HG03558 (cell line): ENCODE results near the gene FCN1.

Experiments
- ATAC-seq: cut with Tn5 transposase; IDR thresholded peaks from one replicate; pipeline ENCODE4 v1.9.1; 2021; ENCODE audit warnings: moderate number of reproducible peaks; ENCODE audit not compliant: unreplicated experiment; ENCODE audit errors: extremely low read depth

The FCN1 gene

GRCh38 chr9:134955156-134955555, 37.4 kb upstream of the FCN1 start:
- ATAC-seq: no peak

DNA sequence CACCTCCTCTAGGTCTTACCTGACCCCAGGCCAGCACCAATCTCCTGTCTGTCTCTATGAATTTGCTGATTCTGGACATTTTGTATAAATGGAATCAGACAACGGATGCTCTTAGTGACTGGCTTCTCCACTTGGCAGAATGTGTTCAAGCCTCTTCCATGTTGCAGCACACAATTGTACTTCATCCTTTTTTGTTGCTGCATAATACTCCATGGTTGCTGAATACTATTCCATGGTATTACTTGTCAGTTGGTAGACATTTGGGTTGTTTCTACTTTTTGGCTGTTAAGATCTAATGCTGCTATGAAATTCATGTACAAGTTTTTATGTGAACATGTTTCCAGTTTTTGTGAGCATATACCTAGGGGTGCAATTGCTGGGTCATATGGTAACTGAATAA, 34.3 kb upstream of the FCN1 start:
- no peak for ATAC-seq

DNA sequence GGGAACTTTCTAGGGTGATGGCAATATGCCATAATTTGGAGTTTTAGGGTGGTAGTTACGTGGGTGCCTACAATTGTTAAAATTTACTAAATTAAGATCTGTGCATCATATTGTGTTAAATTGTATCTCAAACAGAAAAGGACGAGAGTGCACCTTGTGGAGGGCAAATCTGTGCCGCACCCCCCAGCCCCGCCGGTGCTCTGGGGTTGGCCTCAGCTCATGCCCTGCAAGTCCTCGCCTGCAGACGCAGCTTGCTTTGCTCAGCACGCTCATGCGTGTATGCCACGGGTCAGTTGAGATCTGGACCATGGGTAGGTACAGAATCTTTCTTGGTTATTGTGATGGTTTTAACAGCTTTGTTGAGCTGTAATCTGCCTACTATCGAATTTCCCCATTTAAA, 33.7 kb upstream of the FCN1 start:
- no peak for ATAC-seq

DNA sequence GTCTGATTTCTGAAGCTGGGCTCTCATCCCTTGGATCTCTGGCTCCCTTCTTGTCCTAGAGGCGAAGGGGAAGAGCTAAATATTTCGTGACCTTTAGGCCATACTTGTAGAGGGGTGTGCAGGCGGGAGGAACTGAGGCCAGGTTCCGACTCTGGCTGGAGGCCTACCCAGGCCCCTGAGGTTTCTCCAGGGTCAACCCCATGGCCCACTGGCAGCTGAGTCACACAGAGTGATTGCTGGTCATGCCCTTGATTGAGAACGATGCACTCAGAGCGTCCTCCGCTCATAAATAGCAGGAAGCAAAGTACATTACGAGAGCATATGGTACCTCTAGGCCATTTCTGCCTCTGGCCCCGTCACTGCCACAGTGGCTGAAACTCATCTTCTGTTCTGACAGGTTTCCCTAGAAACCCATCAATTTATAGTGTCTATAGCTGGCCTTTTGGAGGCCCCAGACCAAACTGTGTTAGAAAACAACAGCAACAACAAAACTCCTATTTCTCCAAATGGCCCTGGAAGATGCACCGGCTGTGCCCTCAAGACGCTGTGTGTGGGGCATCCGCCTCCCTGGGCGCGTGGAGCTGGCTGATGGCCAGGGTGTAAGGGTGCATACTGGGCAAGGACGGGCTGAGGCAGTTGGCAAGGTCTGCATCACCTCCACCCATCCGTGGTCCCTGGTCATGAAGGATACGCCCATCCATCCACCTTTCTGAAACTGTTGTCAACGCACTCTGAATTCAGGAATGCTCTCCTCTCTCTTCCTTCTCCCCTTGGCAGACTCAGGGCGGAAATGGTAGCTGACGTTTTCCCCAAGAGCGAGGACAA, 32.9 kb upstream of the FCN1 start:
- ATAC-seq: no peak

- ATAC-seq: no peak
These were observed 32.1 kb upstream of the FCN1 start for GRCh38 chr9:134949681-134950385.

DNA sequence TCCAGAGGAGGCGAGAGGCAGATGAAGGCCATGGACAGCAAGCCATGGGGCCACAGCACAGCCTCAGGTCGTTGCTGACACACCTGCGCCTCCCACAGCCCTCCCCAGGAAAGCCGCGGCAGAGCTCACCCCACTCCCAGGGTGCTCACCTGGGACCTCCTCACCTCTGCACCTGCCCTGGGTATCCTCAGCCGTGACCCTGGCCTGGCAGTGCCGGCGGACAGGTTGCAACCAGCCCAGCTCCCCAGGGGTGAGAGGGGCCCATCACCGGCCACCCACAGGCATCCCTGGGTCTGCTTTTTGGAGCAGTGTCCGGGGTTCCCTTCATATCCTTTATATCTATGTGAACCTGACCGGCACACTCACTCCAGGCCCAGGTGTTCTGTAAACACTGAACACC, 30.4 kb upstream of the FCN1 start:
- ATAC-seq: no peak

DNA sequence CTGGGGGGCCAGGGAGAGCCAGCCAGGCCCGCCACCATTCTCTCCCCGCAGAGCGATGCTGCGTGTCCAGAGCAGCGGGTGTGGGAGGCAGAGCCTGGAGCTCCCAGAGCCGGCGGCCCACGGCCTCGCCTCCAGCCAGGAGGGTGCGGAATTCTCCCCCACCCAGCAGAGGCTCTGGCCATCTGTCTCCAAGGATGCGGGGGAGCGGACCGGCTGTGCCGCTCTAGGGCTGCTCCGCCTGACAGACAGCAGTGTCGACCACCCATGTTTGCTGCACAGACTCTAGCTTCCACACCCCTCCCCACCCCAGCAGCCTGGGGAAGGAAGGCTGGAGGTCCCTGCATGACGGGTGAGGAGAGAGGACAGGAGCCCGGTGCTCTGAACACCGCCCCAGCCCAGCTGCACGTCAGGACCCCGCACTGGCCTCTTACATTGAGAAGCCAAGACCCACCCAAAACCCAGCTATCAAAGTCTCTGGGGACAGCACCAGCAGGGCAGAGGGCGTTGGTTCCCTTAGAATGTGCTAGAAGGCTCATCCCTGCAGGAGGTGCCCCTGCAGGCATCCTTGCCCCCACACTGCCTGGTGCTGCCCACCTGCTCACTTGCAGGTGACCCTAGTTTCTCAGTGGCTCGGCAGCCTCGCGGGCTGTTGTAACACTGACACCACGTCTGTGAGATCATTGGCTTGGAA, 29.7 kb upstream of the FCN1 start:
- ATAC-seq: no peak

- ATAC-seq: no peak
These were observed 29.0 kb upstream of the FCN1 start for GRCh38 chr9:134946663-134947062.

- no peak for ATAC-seq
These were observed 28.0 kb upstream of the FCN1 start for GRCh38 chr9:134945509-134946275.

GRCh38 chr9:134944916-134945315, 27.2 kb upstream of the FCN1 start:
- ATAC-seq: no peak

DNA sequence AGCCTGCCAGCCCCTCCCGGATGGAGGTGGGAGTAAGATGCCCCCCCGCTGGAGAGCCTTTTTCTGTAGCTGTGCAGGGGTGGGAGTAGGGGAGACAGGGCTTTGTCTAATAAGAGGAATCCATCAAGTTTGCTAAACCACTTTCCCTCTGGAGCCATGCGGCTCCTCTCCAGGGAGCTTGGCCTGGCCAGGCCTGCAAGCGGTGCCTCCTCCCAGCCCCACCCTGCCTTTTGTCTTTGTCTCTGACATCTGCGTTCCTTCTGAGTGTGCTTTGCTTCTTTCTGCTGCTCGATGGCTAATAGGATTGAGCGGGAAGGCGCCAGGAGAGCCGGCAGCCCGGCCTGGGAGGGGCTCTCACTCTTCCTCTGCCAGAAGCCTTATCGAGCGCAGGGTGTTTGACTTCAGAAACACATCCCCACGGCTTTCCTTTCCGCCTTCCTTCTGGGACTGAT, 26.7 kb upstream of the FCN1 start:
- no peak for ATAC-seq

- no peak for ATAC-seq
These were observed 26.1 kb upstream of the FCN1 start for GRCh38 chr9:134943836-134944235.

DNA sequence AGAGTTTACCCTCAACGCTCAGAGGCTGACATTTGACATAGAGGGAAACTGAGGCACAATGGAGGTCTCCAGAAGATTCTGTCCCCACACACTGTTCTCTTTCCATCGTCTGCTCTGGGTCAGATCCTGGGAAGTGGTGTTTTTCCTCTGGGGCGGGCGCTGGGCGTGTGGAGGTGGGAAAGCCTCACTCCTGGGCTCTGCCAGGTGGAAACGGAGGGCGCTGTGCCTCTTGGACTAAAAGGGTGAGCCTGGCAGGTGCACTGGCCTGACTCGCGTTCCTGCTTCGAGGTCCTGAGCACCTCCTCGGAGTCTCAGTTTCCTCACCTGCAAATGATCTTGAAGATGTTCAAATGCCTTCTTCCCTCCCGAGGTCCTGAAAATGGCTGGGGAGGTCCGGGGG, 25.7 kb upstream of the FCN1 start:
- ATAC-seq: no peak

GRCh38 chr9:134942788-134943184, 25.1 kb upstream of the FCN1 start:
- ATAC-seq: no peak

- no peak for ATAC-seq
These were observed 24.5 kb upstream of the FCN1 start for GRCh38 chr9:134942011-134942787.

DNA sequence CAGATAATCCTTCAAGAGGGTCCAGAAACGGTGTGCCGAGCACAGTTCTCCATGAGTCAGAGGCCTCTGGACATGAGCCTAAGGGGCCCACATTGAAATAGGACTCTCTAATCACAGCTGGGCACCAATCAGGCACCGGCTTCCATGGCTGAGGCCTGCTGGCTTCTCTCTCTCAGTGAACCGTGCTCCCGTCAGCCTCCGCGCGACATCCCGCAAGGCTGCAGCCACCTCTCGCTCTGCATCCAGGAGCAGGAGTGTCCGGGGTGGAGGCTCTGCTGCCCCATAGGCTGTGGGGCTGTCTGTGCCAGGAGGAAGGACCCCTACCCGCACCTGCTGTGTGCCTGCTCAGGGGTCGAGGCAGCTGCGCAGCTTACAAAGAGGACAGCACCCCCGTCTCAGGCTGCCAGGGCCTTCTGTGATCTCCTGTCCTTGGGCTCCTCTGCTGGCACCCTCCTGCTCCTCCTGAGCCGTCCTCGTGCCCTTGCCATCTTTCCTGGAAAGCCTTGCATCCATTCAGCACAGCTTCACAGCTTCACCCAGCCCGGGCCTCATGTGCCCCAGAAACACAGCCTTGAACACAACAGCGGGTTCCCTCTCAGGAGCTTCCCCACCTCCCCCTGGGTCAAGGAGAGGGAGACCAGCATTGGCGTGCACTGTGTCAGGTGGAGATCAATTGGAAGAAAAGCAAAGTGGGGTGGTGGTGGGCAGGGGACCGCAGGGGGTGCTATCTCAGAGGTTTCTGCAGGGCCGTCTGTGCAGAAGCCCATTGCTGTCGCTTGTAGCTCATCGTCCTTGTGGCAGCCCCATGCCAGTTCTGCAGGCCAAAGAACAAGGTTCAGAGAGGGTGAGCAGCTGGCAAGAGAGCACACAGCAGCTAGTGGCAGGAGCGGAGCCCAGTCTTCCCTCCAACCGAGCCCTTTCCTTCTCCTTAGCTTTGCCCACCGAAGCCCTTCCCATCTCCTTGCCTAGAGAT, 22.8 kb upstream of the FCN1 start:
- ATAC-seq: no peak

- ATAC-seq: no peak
These were observed 22.1 kb upstream of the FCN1 start for GRCh38 chr9:134939836-134940235.

- no peak for ATAC-seq
These were observed 21.5 kb upstream of the FCN1 start for GRCh38 chr9:134939080-134939733.
